ENCODE results near the gene FBXW7.

The FBXW7 gene

GRCh38 chr4:152448854-152449253, 87.0 kb downstream of the FBXW7 start:
- H3K36me3 ChIP-seq = no peaks in the 10 kb centered on the region
- H3K27me3 ChIP-seq = no peaks in the 10 kb centered on the region
- DNase-seq = no peak
- H3K4me1 ChIP-seq = peaks cover 7% of the 10 kb centered on the region; the same call in 1 of the 2 replicates
- H3K4me3 ChIP-seq (ENCODE audit: low read depth, low read length) = no peak overlapping the region
- H3K9me3 ChIP-seq = no peaks in the 10 kb centered on the region
- no peak for TF ChIP-seq CTCF (IDR thresholded peaks at IDR 0.05; ENCODE audit: low read depth, low read length)

DNA sequence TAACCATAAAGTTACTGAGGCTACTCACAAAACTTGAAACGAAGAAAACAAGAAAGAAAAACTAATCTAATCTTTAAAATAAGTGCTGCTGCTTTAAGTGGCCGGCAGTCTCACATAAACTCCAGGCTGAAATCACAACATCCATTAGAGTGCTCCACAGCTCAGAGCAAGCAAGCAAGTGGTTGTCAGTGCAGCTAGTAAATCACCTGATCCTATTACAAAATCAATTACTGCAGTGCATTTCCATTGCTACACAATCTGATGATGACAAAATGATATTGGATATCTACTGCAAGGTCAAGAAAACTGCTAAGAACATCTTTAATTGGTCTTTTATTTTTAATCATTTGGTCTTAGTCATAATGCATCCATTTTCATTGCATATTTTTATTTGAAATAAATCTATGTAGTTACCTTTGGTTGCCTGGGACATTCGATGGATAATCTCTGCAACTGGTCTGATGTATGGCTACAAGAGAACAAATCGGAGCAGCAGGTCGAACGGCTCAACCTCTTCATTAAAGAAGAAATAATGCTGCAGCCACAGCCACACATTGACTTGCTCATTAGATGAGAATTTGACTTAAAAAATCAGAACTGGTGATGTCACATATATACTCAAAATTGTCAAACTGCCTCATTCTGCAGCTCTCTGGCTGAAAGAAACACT, 87.7 kb downstream of the FBXW7 start:
- no peak for TF ChIP-seq CTCF (IDR thresholded peaks at IDR 0.05; ENCODE audit: low read depth, low read length)
- Histone ChIP-seq H3K4me1 (peaks cover 7% of the 10 kb centered on the region; the same call in 1 of the 2 replicates), H3K4me3 (ENCODE audit: low read depth, low read length) (no peak overlapping the region), H3K36me3 (no peaks in the 10 kb centered on the region), H3K27me3 (no peaks in the 10 kb centered on the region), H3K9me3 (no peaks in the 10 kb centered on the region)
- DNase-seq = no peak

DNA sequence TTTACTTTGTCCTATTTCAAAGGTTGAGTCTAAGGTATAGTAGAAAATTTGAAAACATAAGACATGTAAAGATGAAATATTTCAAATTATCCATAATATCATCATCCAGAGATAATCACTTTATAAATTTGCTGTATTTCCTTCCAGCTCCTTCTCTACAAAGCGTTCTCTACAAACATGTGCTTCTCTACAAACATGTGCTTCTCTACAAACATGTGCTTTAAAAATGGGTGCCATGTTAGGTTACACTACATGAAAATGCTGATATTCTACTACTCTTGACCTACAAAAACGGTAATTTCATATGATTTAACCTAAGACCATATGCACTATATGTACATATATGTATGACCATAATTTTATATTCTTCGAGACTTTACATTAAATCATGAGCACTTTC, 92.0 kb downstream of the FBXW7 start:
- H3K4me1 ChIP-seq = peaks cover 5% of the 10 kb centered on the region; the same call in 1 of the 2 replicates
- no peaks in the 10 kb centered on the region for H3K27me3 ChIP-seq
- no peak for TF ChIP-seq CTCF (IDR thresholded peaks at IDR 0.05; ENCODE audit: low read depth, low read length)

GRCh38 chr4:152437561-152437960, 98.3 kb downstream of the FBXW7 start:
- Histone ChIP-seq H3K4me1 (no peaks in the 10 kb centered on the region), H3K9me3 (no peaks in the 10 kb centered on the region), H3K27me3 (no peaks in the 10 kb centered on the region), H3K36me3 (no peaks in the 10 kb centered on the region), H3K4me3 (ENCODE audit: low read depth, low read length) (no peak overlapping the region)
- DNase-seq = no peak
- TF ChIP-seq CTCF (IDR thresholded peaks at IDR 0.05; ENCODE audit: low read depth, low read length) = no peak

More for the DNA sequence above, 92.0 kb downstream of the FBXW7 start:
- H3K36me3 ChIP-seq = no peaks in the 10 kb centered on the region
- no peaks in the 10 kb centered on the region for H3K9me3 ChIP-seq
- H3K4me3 ChIP-seq (ENCODE audit: low read depth, low read length) = no peak overlapping the region
- DNase-seq = no peak

GRCh38 chr4:152436384-152436783, 99.5 kb downstream of the FBXW7 start:
- Histone ChIP-seq H3K4me1 (no peaks in the 10 kb centered on the region), H3K4me3 (ENCODE audit: low read depth, low read length) (no peak overlapping the region), H3K9me3 (no peaks in the 10 kb centered on the region), H3K27me3 (no peaks in the 10 kb centered on the region), H3K36me3 (no peaks in the 10 kb centered on the region)
- no peak for DNase-seq
- peak; percentile 31 for TF ChIP-seq CTCF (IDR thresholded peaks at IDR 0.05; ENCODE audit: low read depth, low read length)

DNA sequence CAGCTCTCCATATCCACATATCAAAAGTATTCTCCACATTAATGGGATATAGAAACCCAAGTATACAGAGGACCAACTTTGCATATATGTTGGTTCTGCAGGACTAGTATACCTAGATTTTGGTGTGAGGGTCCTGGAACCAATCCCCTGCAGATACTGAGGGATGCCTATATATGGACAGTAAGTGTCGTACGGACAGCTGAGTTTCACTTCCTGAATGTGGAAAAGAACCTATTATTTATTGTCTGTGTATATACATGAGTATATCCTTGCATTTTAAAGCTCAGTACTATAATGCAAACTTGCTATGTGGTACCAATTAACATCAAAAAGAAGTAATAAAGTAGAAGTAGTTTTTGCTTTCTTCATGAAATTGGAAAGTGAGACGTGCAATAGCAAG, 101.9 kb downstream of the FBXW7 start:
- no peak for TF ChIP-seq CTCF (IDR thresholded peaks at IDR 0.05; ENCODE audit: low read depth, low read length)
- no peaks in the 10 kb centered on the region; the same call in 1 of the 2 replicates for H3K4me1 ChIP-seq
- no peaks in the 10 kb centered on the region for H3K36me3 ChIP-seq
- H3K4me3 ChIP-seq (ENCODE audit: low read depth, low read length) = no peak overlapping the region
- no peaks in the 10 kb centered on the region for H3K27me3 ChIP-seq
- DNase-seq = no peak
- H3K9me3 ChIP-seq = no peaks in the 10 kb centered on the region

All from BE2C (cell line).